Keratinocyte (primary cell): ENCODE results near the gene NDUFS8.

Experiments
- CTCF ChIP-seq, 3 experiments: IDR thresholded peaks in 1 of 3; conservative IDR thresholded peaks in 1 of 3; optimal IDR thresholded peaks in 1 of 3; 2 replicates in 2 of 3; 3 replicates in 1 of 3; pipeline versions ENCODE3 to v1.5.1; 2011; ENCODE audit warnings: low read length in 3 of 3, mild to moderate bottlenecking in 3 of 3, moderate library complexity in 2 of 3, control low read depth in 1 of 3, inconsistent platforms in 1 of 3; ENCODE audit not compliant: insufficient read depth in 2 of 3; ENCODE audit errors: extremely low read depth in 1 of 3
- EZH2 ChIP-seq: IDR thresholded peaks from one replicate; pipeline ENCODE4 v1.6.1; 2012; ENCODE audit warnings: inconsistent platforms, mild to moderate bottlenecking, low read length, moderate library complexity

- TF ChIP-seq CTCF (optimal IDR thresholded peaks at IDR 0.05 in 1 of 3, IDR thresholded peaks at IDR 0.05 in 1 of 3, conservative IDR thresholded peaks at IDR 0.05 in 1 of 3; ENCODE audit: extremely low read depth in 1 of 3, insufficient read depth in 2 of 3, low read length in 3 of 3) (no peak), EZH2 (no peak)
These were observed 1.5 kb upstream of the NDUFS8 start for GRCh38 chr11:68028802-68029545.
